Endothelial cell of umbilical vein (primary cell): ENCODE data around the gene AMN. TPM values are rescaled to one million over a fixed set of nuclear protein-coding genes. Genes with fewer than 3 reads are reported as not detected.

ENCODE experiments used
- BruUV-seq: library from RNA; stranded (reverse); fragments of 400-500 nt; replicated peaks from 2 replicates; lab custom pipeline; 2021; lab: Mats Ljungman, UMichigan
- CTCF ChIA-PET: fragments of 300-600, 350-600 bp; sonication (Branson Sonifier 250); formaldehyde crosslinking; loops from one replicate; lab custom pipeline; 2021; ENCODE audit warnings: antibody characterized with exemption, inconsistent platforms; lab: Charles Lee
- POLR2A ChIA-PET: fragments of 300-600, 350-600 bp; sonication (Branson Sonifier 250); formaldehyde crosslinking; loops from one replicate; lab custom pipeline; 2021; ENCODE audit warnings: antibody characterized with exemption, inconsistent platforms; lab: Charles Lee
- DNase-seq: peaks from one replicate; pipeline ENCODE4 v3.0.0-alpha.2; 2011; ENCODE audit warnings: low read depth, low spot score
- FAIRE-seq: peaks from 2 replicates; lab custom pipeline; 2011; peaks lifted over from hg19 to GRCh38; lab: Jason Lieb, UNC
- H2AFZ ChIP-seq: 2 replicates; pipeline ENCODE4 v1.6.0; 2012; ENCODE audit warnings: low read depth, low read length, control low read depth, inconsistent platforms
- H3K27ac ChIP-seq: 2 replicates; pipeline ENCODE4 v1.5.1; 2011; ENCODE audit warnings: low read depth, mild to moderate bottlenecking, control low read depth, low read length, moderate library complexity; ENCODE audit not compliant: insufficient read depth
- H3K27me3 ChIP-seq, 2 experiments: 2 replicates each; pipeline versions ENCODE4 v1.6.0 to v1.6.1; 2011; ENCODE audit warnings: low read length in 2 of 2, mixed read lengths in 1 of 2; ENCODE audit not compliant: control insufficient read depth in 2 of 2, insufficient read depth in 2 of 2
- H3K36me3 ChIP-seq, 2 experiments: 2 replicates in 1 of 2; 3 replicates in 1 of 2; pipeline ENCODE4 v1.5.1; 2011; ENCODE audit warnings: low read length in 2 of 2, mild to moderate bottlenecking in 1 of 2, moderate library complexity in 1 of 2; ENCODE audit not compliant: control insufficient read depth in 2 of 2, insufficient read depth in 2 of 2; ENCODE audit errors: extremely low read depth in 1 of 2
- H3K4me1 ChIP-seq: 3 replicates; pipeline ENCODE4 v1.5.1; 2011; ENCODE audit warnings: mild to moderate bottlenecking, low read length; ENCODE audit not compliant: control insufficient read depth, insufficient read depth; ENCODE audit errors: extremely low read depth
- H3K4me2 ChIP-seq: 2 replicates; pipeline ENCODE4 v1.6.1; 2011; ENCODE audit warnings: low read length, control low read depth, mixed read lengths; ENCODE audit not compliant: insufficient read depth
- H3K4me3 ChIP-seq, 3 experiments: fragments of 200-600 bp in 1 of 3; sonication (generic), shearing (Covaris generic) in 1 of 3; replicated peaks in 1 of 3; 2 replicates each; pipeline ENCODE4 v1.5.1; 2011 to 2016; ENCODE audit warnings: control low read depth in 3 of 3, low read length in 3 of 3, mild to moderate bottlenecking in 2 of 3, inconsistent platforms in 1 of 3, low read depth in 1 of 3, moderate library complexity in 1 of 3; ENCODE audit not compliant: insufficient read depth in 1 of 3
- H3K79me2 ChIP-seq: 2 replicates; pipeline ENCODE4 v1.6.0; 2012; ENCODE audit warnings: low read length, inconsistent platforms; ENCODE audit not compliant: control insufficient read depth, insufficient read depth
- H3K9ac ChIP-seq: replicated peaks from 2 replicates; pipeline ENCODE3; 2011; ENCODE audit warnings: low read length, control low read depth; ENCODE audit not compliant: insufficient read depth; ENCODE audit errors: extremely low read depth
- H3K9me1 ChIP-seq: replicated peaks from 3 replicates; pipeline ENCODE4 v1.6.0; 2011; ENCODE audit warnings: mild to moderate bottlenecking, low read length; ENCODE audit not compliant: control insufficient read depth, insufficient read depth; ENCODE audit errors: extremely low read depth
- H3K9me3 ChIP-seq: replicated peaks from 2 replicates; pipeline ENCODE4 v1.5.1; 2012; ENCODE audit warnings: low read length, inconsistent platforms; ENCODE audit not compliant: control insufficient read depth, insufficient read depth
- H4K20me1 ChIP-seq: replicated peaks from 2 replicates; pipeline ENCODE3; 2011; ENCODE audit warnings: mild to moderate bottlenecking, low read length; ENCODE audit not compliant: control insufficient read depth, insufficient read depth; ENCODE audit errors: extremely low read depth
- CTCF ChIP-seq, 2 donors: IDR thresholded peaks; 1 replicate in 1 of 2; 2 replicates in 1 of 2; pipeline ENCODE4 v1.5.1; 2011; ENCODE audit warnings: low read length in 2 of 2, mild to moderate bottlenecking in 2 of 2, moderate library complexity in 2 of 2, control low read depth in 1 of 2, inconsistent platforms in 1 of 2, low read depth in 1 of 2; ENCODE audit not compliant: insufficient read depth in 1 of 2; ENCODE audit errors: extremely low read depth in 1 of 2
- EZH2 ChIP-seq: IDR thresholded peaks from 2 replicates; pipeline ENCODE4 v1.6.1; 2012; ENCODE audit warnings: borderline replicate concordance, low read depth, mild to moderate bottlenecking, moderate library complexity, low read length, inconsistent platforms; ENCODE audit not compliant: severe bottlenecking
- FOS ChIP-seq: IDR thresholded peaks from 2 replicates; pipeline ENCODE4 v1.6.1; 2011; ENCODE audit warnings: mild to moderate bottlenecking, low read length, moderate library complexity, borderline replicate concordance; ENCODE audit not compliant: insufficient read depth
- JUN ChIP-seq: IDR thresholded peaks from 2 replicates; pipeline ENCODE4 v1.6.1; 2011; ENCODE audit warnings: borderline replicate concordance, low read depth; ENCODE audit not compliant: insufficient read length, insufficient read depth
- MAX ChIP-seq: IDR thresholded peaks from 2 replicates; pipeline ENCODE4 v1.6.1; 2011; ENCODE audit not compliant: insufficient read depth, insufficient read length
- dilution Hi-C: fragments of 300-500 bp; cut with MboI; formaldehyde crosslinking; loops from one replicate; pipeline ENCODE4 v1.15.0; 2019; ENCODE audit warnings: low sequenced_read_pairs; ENCODE audit not compliant: extremely low pct_ligation_motif_present
- intact Hi-C: fragments of 100-400 bp; cut with micrococcal nuclease; formaldehyde crosslinking; loops from one replicate; pipeline ENCODE4 v1.10.0; 2022
- polyA plus RNA-seq, 4 experiments: library from polyadenylated mRNA; depleted of rRNA in 3 of 4; stranded (reverse) in 3 of 4; unstranded in 1 of 4; fragments of >200 nt; gene quantifications; 2 replicates each; pipeline versions ENCODE4 v1.2.1 to v1.2.3, GENCODE V29; 2011 to 2012; ENCODE audit warnings: missing spikeins in 1 of 4
- total RNA-seq: library from RNA; stranded (reverse); gene quantifications from 2 replicates; pipeline ENCODE4 v1.2.3, GENCODE V29; 2021

AMN gene
- total and polyA plus RNA-seq, 2 donors (not counting 3 experiments of a cell fraction or from before 2014, with no cell fraction given) = 0.03 TPM; not detected in 1

- H3K27me3 ChIP-seq = peaks cover 46 to 63% of the 10 kb centered on the region in 2 experiments
- POLR2A ChIA-PET = no interaction called here
- no TSS peak for BruUV-seq
- intact Hi-C loops (no loop called here), dilution Hi-C loops (no loop called here)
- H3K9ac ChIP-seq = no peak overlapping the region
- no peaks in the 10 kb centered on the region for H3K9me1 ChIP-seq
- H4K20me1 ChIP-seq = no peaks in the 10 kb centered on the region
- H3K79me2 ChIP-seq = no peaks in the 10 kb centered on the region
- DNase-seq (no peak), FAIRE-seq (no peak)
- CTCF ChIA-PET = interaction anchor here (1.0 to 1.3 kb wide), 2 partner anchors 152 to 233 kb away, joined by 3 to 4 read pairs; no protein-coding TSS in a partner anchor
- H3K27ac ChIP-seq = no peak overlapping the region
- H3K4me1 ChIP-seq = peaks cover 16% of the 10 kb centered on the region
- no peaks in the 10 kb centered on the region for H3K9me3 ChIP-seq
- peaks cover 0 to 5% of the 10 kb centered on the region in 2 experiments for H3K36me3 ChIP-seq
- peak overlapping the region; percentile 46 for H3K4me2 ChIP-seq
- peak overlapping the region in 1 of 3 experiments; percentile 17 for H3K4me3 ChIP-seq
- peak overlapping the region; percentile 53 for H2AFZ ChIP-seq
- no peak for TF ChIP-seq CTCF (IDR thresholded peaks at IDR 0.05; ENCODE audit: extremely low read depth in 1 of 2, insufficient read depth in 1 of 2, low read depth in 1 of 2, low read length in 2 of 2)
- TF ChIP-seq MAX = no peak
- TF ChIP-seq EZH2 = no peak
- no peak for TF ChIP-seq FOS
- no peak for TF ChIP-seq JUN
Observed at GRCh38 chr14:102927878-102928411, 5.5 kb downstream of the AMN start.
